ENCODE measurements around the gene BBX.

BBX gene

GRCh38 chr3:107855710-107856109 is 332.9 kb downstream of the BBX start:
- TF ChIP-seq CTCF (IDR thresholded peaks at IDR 0.05; ENCODE audit: extremely low read depth, missing control alignments) = no peak
- no peak for DNase-seq (ENCODE audit: low spot score)

- TF ChIP-seq CTCF (IDR thresholded peaks at IDR 0.05; ENCODE audit: extremely low read depth, missing control alignments) = no peak
- no peak for DNase-seq (ENCODE audit: low spot score)
These were observed 335.1 kb downstream of the BBX start for GRCh38 chr3:107857854-107858253.

- no peak for TF ChIP-seq CTCF (IDR thresholded peaks at IDR 0.05; ENCODE audit: extremely low read depth, missing control alignments)
- DNase-seq (ENCODE audit: low spot score) = no peak
These were observed 336.1 kb downstream of the BBX start for GRCh38 chr3:107858876-107859275.
